GM13977 (cell line): ENCODE data around the gene IPO4.
A peak's percentile ranks its signal among the peaks of the same experiment; 100 is the strongest.

Experiments
- DNase-seq: peaks from one replicate; pipeline ENCODE4 v3.0.0; 2012; ENCODE audit warnings: low spot score
- CTCF ChIP-seq: IDR thresholded peaks from 2 replicates; pipeline ENCODE4 v1.5.1; 2012; ENCODE audit warnings: mild to moderate bottlenecking, control low read depth; ENCODE audit not compliant: insufficient read depth; ENCODE audit errors: extremely low read depth, missing control alignments
- in situ Hi-C: fragments of 300-500 bp; cut with MboI; formaldehyde crosslinking; loops from one replicate; pipeline ENCODE4 v1.12.0; 2022; ENCODE audit warnings: low sequenced_read_pairs, low pct_unique_long_range_greater_than_20kb, mixed read lengths, inconsistent platforms; ENCODE audit not compliant: unreplicated experiment

The IPO4 gene

GRCh38 chr14:24234095-24235005 lies 45.7 kb upstream of the IPO4 start:
- DNase-seq: no peak
- no peak for TF ChIP-seq CTCF
- in situ Hi-C loops: no loop called here

DNA sequence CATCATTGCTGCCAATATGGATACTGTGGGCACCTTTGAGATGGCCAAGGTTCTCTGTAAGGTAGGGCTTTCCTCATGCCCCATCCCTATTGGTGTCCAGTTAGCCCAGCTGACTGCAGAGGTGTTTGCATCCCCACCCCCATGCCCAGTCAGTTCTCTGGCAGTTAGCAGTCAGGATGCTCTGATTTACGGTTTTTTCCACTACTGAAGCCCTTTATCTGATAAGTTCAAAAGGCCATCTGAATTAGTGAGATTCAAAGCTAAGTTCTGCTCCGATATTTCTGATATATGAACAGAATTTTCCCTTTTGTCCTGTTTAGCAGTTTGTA lies 44.9 kb upstream of the IPO4 start:
- in situ Hi-C loops: no loop called here
- TF ChIP-seq CTCF: no peak
- DNase-seq: no peak

DNA sequence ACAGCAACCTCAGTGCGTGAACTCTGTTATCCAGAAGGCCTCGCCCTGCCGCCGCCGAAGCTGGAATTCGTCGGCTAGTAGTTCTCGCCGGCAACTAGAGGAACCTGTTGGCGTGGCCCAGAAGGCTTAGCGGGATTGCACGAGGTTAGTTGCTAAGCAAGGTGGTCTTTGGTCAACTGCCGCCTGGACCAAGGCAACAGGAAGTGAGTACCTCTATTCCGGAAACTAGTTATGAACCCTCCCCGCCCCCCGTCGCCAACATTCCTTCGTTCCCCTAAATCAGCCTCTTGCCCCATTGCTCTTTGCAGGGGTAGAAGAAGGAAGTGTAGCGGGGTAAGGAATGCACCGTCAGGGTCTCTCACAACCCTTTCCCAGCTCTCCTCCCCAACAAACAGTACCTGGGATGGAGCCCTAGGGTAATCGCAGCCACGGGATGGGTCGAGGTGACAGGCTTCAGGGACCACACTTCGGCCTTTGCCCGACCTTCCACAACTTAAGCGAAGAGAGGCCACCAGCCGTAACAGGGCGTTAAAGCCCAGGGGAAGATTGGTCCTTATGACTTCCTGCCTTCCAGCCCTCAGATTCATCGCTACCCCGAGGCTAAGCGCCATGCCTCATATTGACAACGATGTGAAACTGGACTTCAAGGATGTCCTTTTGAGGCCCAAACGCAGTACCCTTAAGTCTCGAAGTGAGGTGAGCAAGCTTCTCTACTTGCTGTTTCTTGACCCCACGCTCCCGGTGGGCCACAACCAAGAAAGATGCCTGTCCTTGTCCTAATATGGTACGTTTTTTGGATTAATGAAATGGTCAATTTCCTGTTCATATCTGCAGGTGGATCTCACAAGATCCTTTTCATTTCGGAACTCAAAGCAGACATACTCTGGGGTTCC lies 44.3 kb upstream of the IPO4 start, which contains the start of gene GMPR2:
Gene GMPR2, plus strand, starts transcription at position 285 of the 893 bp plus-strand sequence. Its CDS starts 325 bp downstream, at position 610.
- in situ Hi-C loops: no loop called here
- no peak for TF ChIP-seq CTCF
- peak; percentile 65 for DNase-seq

GRCh38 chr14:24232121-24232644 lies 43.6 kb upstream of the IPO4 start, which contains the start of gene NEDD8:
NEDD8 (minus strand) TSS chr14:24232367; CDS start chr14:24232267, 100 bp downstream.
- in situ Hi-C loops: no loop called here
- TF ChIP-seq CTCF: no peak
- DNase-seq: peak; percentile 83

DNA sequence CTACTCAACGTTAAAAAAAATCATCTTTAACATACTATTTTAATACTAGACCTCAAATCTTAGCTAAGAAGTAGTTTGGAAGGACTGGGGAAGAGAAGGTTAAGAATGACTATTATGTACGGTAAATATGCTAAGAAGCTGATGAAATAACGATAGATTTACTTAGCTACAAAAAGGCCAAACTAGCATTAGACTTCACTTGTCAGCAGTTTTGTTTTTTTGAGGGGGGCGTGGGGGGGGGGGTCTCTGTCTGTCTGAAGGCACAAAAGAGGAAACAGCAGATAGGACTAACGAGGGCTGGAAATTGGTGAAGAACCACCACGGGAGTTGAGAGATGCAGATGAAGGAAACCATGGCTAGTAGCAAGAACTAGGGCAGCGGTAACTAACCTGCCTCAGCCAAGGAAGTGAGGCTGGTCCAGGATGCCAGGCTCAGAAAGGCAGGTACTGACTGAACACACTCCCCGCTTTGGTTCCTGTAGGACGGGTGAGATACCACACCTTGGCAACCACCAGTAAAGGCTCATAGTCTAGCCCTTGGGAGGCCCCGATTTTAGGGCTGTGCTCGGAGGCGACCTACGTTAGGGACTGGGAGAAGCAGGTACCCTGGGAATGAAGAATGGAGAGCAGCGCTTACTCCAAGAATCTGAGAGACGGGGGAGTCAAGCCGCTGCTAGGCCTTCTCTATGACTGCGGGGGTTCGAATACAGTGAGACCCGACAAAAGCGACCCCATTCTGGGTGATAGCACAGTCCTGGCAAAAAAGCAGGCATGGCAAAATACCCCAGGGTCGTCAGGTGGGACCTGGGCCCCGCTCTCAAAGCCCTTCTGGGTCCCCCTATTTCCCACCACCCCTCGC lies 42.9 kb upstream of the IPO4 start:
- no peak for TF ChIP-seq CTCF
- in situ Hi-C loops: no loop called here
- no peak for DNase-seq
